Mucosa of stomach (tissue), 1 donor: Measurements from ENCODE around the gene KIAA1549.

Source experiments
- H3K27me3 ChIP-seq: one replicate; pipeline ENCODE4 v1.7.0; 2013; ENCODE audit warnings: mild to moderate bottlenecking, low read length; ENCODE audit not compliant: control insufficient read depth, insufficient read depth
- H3K36me3 ChIP-seq: one replicate; pipeline ENCODE4 v1.7.0; 2013; ENCODE audit warnings: low read length; ENCODE audit not compliant: control insufficient read depth, insufficient read depth
- H3K4me1 ChIP-seq: one replicate; pipeline ENCODE4 v1.7.0; 2013; ENCODE audit warnings: mild to moderate bottlenecking, low read length; ENCODE audit not compliant: control insufficient read depth, insufficient read depth
- H3K4me3 ChIP-seq: one replicate; pipeline ENCODE4 v1.7.0; 2013; ENCODE audit warnings: low read length
- H3K9ac ChIP-seq: one replicate; pipeline ENCODE4 v1.7.0; 2013; ENCODE audit warnings: mild to moderate bottlenecking, low read length, moderate library complexity
- H3K9me3 ChIP-seq: one replicate; pipeline ENCODE4 v1.7.0; 2013; ENCODE audit warnings: mild to moderate bottlenecking, low read length, moderate library complexity; ENCODE audit not compliant: control insufficient read depth
- donor health status: Pancreatic carcinoma.

KIAA1549 gene

DNA sequence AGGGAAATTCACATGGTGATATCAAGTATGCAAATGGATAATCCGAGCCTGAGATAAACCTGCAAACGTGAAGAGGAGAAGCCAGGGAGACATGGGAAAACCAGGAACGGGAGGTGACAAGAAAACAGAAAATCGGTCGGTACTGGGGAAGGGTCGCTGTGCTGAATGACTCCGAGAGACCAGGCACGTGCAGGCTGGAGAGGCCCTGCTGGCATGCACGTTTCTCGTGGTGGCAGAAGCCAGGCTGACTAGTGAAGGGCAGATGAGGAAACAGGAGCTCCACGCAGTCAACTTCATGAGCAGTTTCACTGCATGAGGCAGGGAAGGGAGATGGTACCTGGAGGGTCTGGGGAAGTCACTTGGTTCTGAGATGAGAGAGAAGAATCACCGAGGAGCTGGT lies 48.3 kb downstream of the KIAA1549 start:
- H3K9me3 ChIP-seq = no peaks in the 10 kb centered on the region

GRCh38 chr7:138932427-138932826 lies 48.8 kb downstream of the KIAA1549 start:
- Histone ChIP-seq H3K9me3 (no peaks in the 10 kb centered on the region), H3K27me3 (no peaks in the 10 kb centered on the region), H3K4me1 (peaks cover 12% of the 10 kb centered on the region), H3K9ac (no peak overlapping the region), H3K4me3 (no peak overlapping the region), H3K36me3 (no peaks in the 10 kb centered on the region)

More for the DNA sequence above, 48.3 kb downstream of the KIAA1549 start:
- no peaks in the 10 kb centered on the region for H3K36me3 ChIP-seq
- no peaks in the 10 kb centered on the region for H3K27me3 ChIP-seq
- no peak overlapping the region for H3K4me3 ChIP-seq
- no peak overlapping the region for H3K9ac ChIP-seq
- H3K4me1 ChIP-seq = peaks cover 12% of the 10 kb centered on the region

- no peak overlapping the region for H3K9ac ChIP-seq
- peaks cover 4% of the 10 kb centered on the region for H3K4me1 ChIP-seq
- no peaks in the 10 kb centered on the region for H3K9me3 ChIP-seq
- no peaks in the 10 kb centered on the region for H3K36me3 ChIP-seq
- H3K4me3 ChIP-seq = no peak overlapping the region
- no peaks in the 10 kb centered on the region for H3K27me3 ChIP-seq
Observed at GRCh38 chr7:138929969-138930368, 51.2 kb downstream of the KIAA1549 start.

DNA sequence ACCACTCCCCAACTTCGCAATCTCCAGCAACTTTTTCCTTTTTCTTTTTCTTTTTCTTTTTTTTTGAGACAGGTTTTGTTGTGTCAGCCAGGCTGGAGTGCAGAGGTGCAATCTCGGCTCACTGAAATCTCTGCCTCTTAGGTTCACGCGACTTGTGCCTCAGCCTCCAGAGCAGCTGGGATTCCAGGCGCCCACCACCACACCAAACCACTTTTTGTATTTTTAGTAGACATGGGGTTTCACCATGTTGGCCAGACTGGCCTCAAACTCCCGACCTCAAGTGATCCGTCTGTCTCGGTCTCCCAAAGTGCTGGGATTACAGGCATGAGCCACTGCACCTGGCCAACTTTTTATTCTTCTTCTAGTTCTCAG lies 55.0 kb downstream of the KIAA1549 start:
- Histone ChIP-seq H3K9me3 (no peaks in the 10 kb centered on the region), H3K4me3 (no peak overlapping the region), H3K9ac (no peak overlapping the region), H3K4me1 (no peaks in the 10 kb centered on the region), H3K27me3 (no peaks in the 10 kb centered on the region), H3K36me3 (no peaks in the 10 kb centered on the region)

DNA sequence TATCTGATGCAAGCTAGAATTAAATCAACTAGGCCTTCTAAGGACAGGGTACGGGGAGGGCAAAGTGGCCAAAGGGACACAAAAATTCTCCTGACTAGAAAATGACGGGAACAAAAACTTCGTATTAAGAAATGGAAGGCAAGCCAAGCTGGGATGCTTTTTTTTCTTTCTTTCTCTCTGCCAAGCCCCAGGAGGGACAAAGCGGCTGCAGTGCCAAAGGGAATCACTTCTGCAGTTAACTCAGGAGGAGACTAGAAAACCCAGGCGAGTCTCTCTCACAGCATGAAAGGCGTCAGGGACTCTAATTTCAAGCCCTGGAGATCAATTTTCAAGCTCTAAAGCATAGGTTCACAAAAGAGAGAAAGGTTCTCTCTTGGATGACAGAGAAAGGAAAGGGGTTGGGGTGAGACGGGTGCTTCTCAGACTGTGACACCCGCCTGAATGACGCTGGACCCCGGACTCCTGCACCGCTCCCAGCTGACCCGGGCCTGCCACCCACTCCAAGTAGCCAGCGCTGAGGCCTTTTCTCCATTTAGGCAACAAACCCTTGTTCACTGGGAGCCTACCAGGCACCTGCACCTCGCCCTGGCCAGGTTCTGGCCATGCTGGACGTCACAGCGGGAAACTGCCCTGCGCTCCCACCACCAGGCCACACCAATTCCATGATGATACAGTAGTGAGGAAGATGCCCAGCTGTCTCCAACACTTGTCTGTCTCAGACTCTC lies 56.5 kb downstream of the KIAA1549 start:
- no peaks in the 10 kb centered on the region for H3K36me3 ChIP-seq
- no peak overlapping the region for H3K9ac ChIP-seq

DNA sequence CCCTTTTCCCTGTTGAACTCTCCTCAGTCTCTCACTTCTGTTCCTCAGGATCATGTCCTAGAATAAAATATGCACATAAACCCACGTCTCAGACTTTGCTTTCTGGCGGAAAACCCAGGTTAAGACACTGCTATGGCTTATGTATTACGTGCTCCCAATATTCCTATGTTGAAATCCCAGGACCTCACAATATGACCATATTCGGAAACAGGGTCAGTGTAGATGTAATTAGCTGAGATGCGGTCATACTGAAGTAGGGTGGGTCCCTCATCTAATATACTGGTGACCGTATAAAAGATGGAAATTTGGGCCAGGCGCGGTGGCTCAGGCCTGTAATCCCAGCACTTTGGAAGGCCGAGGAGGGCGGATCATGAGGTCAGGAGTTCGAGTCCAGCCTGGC lies 59.9 kb downstream of the KIAA1549 start:
- H3K27me3 ChIP-seq = no peaks in the 10 kb centered on the region
- no peak overlapping the region for H3K4me3 ChIP-seq
- no peak overlapping the region for H3K9ac ChIP-seq
- no peaks in the 10 kb centered on the region for H3K4me1 ChIP-seq
- H3K36me3 ChIP-seq = no peaks in the 10 kb centered on the region
- H3K9me3 ChIP-seq = no peaks in the 10 kb centered on the region

More for the DNA sequence above, 56.5 kb downstream of the KIAA1549 start:
- Histone ChIP-seq H3K27me3 (no peaks in the 10 kb centered on the region), H3K4me3 (no peak overlapping the region), H3K4me1 (no peaks in the 10 kb centered on the region), H3K9me3 (no peaks in the 10 kb centered on the region)

GRCh38 chr7:138919911-138920310 lies 61.3 kb downstream of the KIAA1549 start:
- no peaks in the 10 kb centered on the region for H3K9me3 ChIP-seq
- H3K4me1 ChIP-seq = no peaks in the 10 kb centered on the region
- H3K4me3 ChIP-seq = no peak overlapping the region
- H3K36me3 ChIP-seq = no peaks in the 10 kb centered on the region
- H3K27me3 ChIP-seq = no peaks in the 10 kb centered on the region
- no peak overlapping the region for H3K9ac ChIP-seq

DNA sequence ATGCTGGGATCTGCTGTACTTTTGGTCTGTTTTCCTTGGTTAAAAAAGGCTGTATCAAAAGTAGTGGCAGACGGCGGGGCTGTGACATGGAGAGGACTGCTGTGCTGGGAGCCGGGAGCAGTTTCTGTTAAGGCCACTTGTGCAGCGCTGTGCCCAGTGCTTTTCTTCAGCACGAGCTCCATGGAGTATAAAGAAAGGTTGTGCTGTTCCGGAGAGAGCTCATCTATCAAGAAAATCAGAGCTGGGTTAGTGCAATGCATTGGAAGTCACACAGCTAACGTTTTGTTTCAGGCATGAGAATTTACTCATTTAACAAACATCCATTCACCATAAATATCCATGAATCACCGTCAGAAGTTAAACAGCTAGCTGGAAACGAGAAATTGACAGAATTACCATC lies 62.0 kb downstream of the KIAA1549 start:
- Histone ChIP-seq H3K4me3 (no peak overlapping the region), H3K4me1 (no peaks in the 10 kb centered on the region), H3K27me3 (no peaks in the 10 kb centered on the region), H3K9ac (no peak overlapping the region), H3K36me3 (no peaks in the 10 kb centered on the region), H3K9me3 (no peaks in the 10 kb centered on the region)

- H3K4me1 ChIP-seq = no peaks in the 10 kb centered on the region
- H3K27me3 ChIP-seq = no peaks in the 10 kb centered on the region
- H3K36me3 ChIP-seq = no peaks in the 10 kb centered on the region
- no peak overlapping the region for H3K9ac ChIP-seq
- H3K4me3 ChIP-seq = no peak overlapping the region
- no peaks in the 10 kb centered on the region for H3K9me3 ChIP-seq
Observed at GRCh38 chr7:138918756-138919155, 62.4 kb downstream of the KIAA1549 start.

DNA sequence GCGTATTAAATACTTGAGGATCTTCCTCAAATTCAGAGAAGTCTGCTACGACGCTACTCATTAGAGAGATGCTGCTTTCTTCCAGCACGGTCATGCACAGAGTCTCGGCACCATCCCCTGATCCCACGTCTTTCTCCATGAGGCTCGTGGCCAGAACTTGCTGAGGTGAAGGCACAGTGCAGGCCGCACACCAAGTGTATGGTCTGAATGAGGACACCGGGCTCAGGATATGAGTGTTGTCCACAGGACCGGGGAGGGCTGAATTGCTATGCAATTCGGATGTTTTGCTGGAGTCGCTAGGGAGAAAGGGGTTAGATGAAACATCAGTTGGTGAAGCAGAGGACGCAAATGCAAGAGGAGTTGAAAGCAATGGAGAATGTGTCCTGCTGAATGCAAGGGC lies 63.0 kb downstream of the KIAA1549 start:
- Histone ChIP-seq H3K4me3 (no peak overlapping the region), H3K9me3 (no peaks in the 10 kb centered on the region), H3K9ac (no peak overlapping the region), H3K36me3 (no peaks in the 10 kb centered on the region), H3K4me1 (no peaks in the 10 kb centered on the region), H3K27me3 (no peaks in the 10 kb centered on the region)

- no peak overlapping the region for H3K9ac ChIP-seq
- no peaks in the 10 kb centered on the region for H3K9me3 ChIP-seq
- no peaks in the 10 kb centered on the region for H3K36me3 ChIP-seq
- no peaks in the 10 kb centered on the region for H3K4me1 ChIP-seq
- H3K27me3 ChIP-seq = no peaks in the 10 kb centered on the region
- H3K4me3 ChIP-seq = no peak overlapping the region
Observed at GRCh38 chr7:138917771-138918170, 63.4 kb downstream of the KIAA1549 start.

- Histone ChIP-seq H3K4me1 (no peaks in the 10 kb centered on the region), H3K4me3 (no peak overlapping the region), H3K27me3 (no peaks in the 10 kb centered on the region), H3K9me3 (no peaks in the 10 kb centered on the region), H3K9ac (no peak overlapping the region), H3K36me3 (no peaks in the 10 kb centered on the region)
Observed at GRCh38 chr7:138916731-138917130, 64.5 kb downstream of the KIAA1549 start.

DNA sequence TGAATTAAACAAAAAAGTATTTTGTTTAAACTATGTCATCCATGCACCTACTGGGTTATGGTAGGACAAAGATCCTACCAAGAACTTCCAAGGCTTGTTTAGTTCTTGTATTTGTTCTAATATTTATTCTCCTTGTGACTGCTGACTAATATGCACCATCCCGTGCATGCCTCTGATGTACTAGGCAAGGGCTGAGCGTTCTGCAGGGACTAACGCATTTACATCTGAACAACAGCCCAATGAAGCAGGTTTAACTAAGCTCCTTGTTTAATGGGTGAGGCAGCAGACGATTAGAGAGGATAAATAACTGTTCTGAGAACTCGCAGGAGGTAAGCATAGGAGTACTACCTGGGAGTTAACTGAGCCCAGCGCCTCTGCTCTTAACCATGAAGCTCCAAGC lies 64.9 kb downstream of the KIAA1549 start:
- Histone ChIP-seq H3K4me3 (no peak overlapping the region), H3K4me1 (no peaks in the 10 kb centered on the region), H3K9ac (no peak overlapping the region), H3K9me3 (no peaks in the 10 kb centered on the region), H3K36me3 (no peaks in the 10 kb centered on the region), H3K27me3 (no peaks in the 10 kb centered on the region)
